Activated CD8-positive, alpha-beta memory T cell treated with anti-CD3 and anti-CD28 coated beads for 48 hours (primary cell): Measurements from ENCODE around the gene KCNN3.

Experiments
- DNase-seq, 3 experiments: peaks; one replicate each; pipeline ENCODE4 v3.0.0-alpha.2; 2020; ENCODE audit warnings: low read depth in 2 of 3, low spot score in 2 of 3

KCNN3 gene

GRCh38 chr1:154772606-154773506 is 97.2 kb downstream of the KCNN3 start:
- no peak for DNase-seq

GRCh38 chr1:154772056-154772455 is 98.0 kb downstream of the KCNN3 start:
- no peak for DNase-seq

GRCh38 chr1:154770897-154771594 is 99.0 kb downstream of the KCNN3 start:
- no peak for DNase-seq

- DNase-seq: no peak
Observed at GRCh38 chr1:154769193-154769895, 100.7 kb downstream of the KCNN3 start.

GRCh38 chr1:154768456-154769125 is 101.5 kb downstream of the KCNN3 start:
- no peak for DNase-seq

- DNase-seq: no peak
Observed at GRCh38 chr1:154767315-154768240, 102.5 kb downstream of the KCNN3 start.

- DNase-seq: no peak
Observed at GRCh38 chr1:154765970-154766369, 104.1 kb downstream of the KCNN3 start.

GRCh38 chr1:154764773-154765172 is 105.3 kb downstream of the KCNN3 start:
- DNase-seq: no peak

- no peak for DNase-seq
Observed at GRCh38 chr1:154764181-154764580, 105.9 kb downstream of the KCNN3 start.

GRCh38 chr1:154760469-154760933 is 109.6 kb downstream of the KCNN3 start:
- peak; percentile 51 to 82 (median 78) for DNase-seq

- no peak for DNase-seq
Observed at GRCh38 chr1:154759793-154760192, 110.3 kb downstream of the KCNN3 start.

GRCh38 chr1:154759196-154759595 is 110.9 kb downstream of the KCNN3 start:
- peak in 1 of 3 experiments; percentile 36 for DNase-seq

GRCh38 chr1:154758346-154758745 is 111.7 kb downstream of the KCNN3 start:
- no peak for DNase-seq

- DNase-seq: no peak
Observed at GRCh38 chr1:154756793-154757548, 113.1 kb downstream of the KCNN3 start.

GRCh38 chr1:154755858-154756730 is 114.0 kb downstream of the KCNN3 start:
- DNase-seq: no peak

GRCh38 chr1:154753426-154753825 is 116.7 kb downstream of the KCNN3 start:
- DNase-seq: no peak

GRCh38 chr1:154752273-154753030 is 117.6 kb downstream of the KCNN3 start:
- DNase-seq: no peak
